Stimulated activated CD8-positive, alpha-beta memory T cell treated with anti-CD3 and anti-CD28 coated beads, Interleukin-2, amount 100 ng/mL, for 1 hour (primary cell): Measurements from ENCODE around the gene GPR42.

Experiments
- DNase-seq, 2 donors: peaks; one replicate each; pipeline ENCODE4 v3.0.0-alpha.2; 2020; ENCODE audit warnings: low read depth in 2 of 2

Gene GPR42

GRCh38 chr19:35421362-35421761, 50.5 kb downstream of the GPR42 start:
- no peak for DNase-seq
